Medulla oblongata (tissue), 1 donor: Measurements from ENCODE around the gene ALOX12B.
"Not testable (repeated sequence)": the region's sequence is repeated elsewhere in the genome, so short reads cannot be mapped to it uniquely, and the experiment has no call there.

Experiments used
- DNase-seq: peaks from one replicate; pipeline ENCODE4 v3.0.0-alpha.2; 2015; ENCODE audit errors: extremely low spot score

Gene ALOX12B

DNA sequence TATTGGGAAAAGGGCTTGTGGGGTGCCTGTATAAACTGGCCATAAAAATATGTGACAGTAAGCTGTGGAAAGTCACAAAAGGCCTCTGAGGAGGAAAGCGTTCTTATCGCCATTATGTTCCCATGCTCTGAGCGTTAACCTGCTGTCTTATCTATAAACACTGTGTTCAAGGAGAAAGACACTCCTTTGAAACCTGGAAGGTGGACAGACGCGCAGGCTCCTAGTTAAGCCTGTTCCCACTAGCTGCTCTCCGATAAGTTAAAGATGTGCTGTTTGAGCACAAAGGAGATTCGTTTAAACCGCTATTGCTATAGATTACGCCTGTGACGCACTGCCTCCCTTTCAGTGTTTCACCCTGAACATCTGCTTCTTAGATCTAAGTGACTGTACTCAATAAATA, 5.2 kb downstream of the ALOX12B start:
- DNase-seq = no peak

DNA sequence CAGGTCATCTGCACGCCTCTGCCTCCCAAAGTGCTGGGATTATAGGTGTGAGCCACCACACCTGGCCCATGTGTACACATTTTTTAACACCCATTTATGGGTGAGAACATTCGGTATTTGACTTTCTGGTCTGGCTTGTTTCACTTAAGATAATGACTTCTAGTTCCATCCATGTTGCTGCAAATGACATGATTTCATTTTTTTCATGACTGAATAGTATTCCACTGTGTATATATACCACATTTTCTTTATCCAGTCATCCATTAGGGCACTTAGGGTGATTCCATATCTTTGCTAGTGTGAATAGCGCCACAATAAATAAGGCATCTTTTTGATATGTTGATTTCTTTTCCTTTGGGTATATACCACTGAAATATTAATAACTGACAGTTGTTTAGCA, 5.6 kb downstream of the ALOX12B start:
- no peak for DNase-seq

DNA sequence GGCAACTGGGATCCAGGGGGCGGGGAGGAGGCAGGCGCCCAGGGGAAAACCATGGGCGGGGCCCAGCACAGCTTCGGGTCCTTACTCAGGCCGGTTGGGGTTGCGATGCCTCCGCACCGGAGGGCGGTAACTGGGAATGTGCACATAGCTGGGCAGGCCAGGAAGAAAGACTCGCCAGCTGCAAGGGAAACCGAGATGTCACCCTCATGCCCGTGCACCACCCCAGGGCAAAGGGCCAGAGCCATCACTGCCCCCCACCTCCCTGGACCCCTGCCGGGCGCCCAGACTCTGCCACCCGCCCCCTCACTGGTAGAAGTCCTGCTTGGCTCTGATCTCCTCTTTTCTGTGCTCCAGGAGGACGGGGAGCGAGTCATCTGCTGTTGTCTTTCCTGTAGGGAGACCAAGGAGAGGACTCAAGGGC, 6.7 kb downstream of the ALOX12B start:
- DNase-seq = no peak

DNA sequence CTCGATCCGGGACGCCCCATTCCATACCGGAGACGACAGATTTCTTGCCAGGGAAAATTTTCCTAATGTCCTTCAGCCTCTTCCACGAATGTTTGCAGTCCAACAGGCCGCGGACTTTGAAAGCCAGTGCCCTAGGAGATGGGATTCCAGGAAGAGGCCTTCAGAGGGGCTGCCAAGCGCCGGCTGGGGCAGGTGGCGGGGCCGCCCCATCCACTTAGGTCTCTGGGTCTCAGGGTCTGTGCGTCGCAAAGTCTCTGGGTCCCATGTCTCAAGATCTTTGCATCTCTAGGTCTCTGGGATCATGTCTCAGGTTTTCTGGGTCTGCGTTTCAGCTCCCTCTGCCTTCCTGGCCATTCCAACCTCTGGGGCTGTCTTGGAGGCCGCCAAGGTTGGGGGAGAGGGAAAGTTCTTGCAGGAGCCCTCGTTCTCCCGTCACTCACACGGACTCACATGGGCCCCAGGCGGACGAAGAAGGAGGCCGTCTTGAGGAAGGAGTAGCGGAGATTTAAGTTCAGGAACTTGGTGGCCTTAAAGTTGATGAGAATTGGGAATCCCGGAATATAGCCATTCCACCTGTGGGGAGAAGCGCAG, 7.2 kb downstream of the ALOX12B start:
- DNase-seq = no peak

DNA sequence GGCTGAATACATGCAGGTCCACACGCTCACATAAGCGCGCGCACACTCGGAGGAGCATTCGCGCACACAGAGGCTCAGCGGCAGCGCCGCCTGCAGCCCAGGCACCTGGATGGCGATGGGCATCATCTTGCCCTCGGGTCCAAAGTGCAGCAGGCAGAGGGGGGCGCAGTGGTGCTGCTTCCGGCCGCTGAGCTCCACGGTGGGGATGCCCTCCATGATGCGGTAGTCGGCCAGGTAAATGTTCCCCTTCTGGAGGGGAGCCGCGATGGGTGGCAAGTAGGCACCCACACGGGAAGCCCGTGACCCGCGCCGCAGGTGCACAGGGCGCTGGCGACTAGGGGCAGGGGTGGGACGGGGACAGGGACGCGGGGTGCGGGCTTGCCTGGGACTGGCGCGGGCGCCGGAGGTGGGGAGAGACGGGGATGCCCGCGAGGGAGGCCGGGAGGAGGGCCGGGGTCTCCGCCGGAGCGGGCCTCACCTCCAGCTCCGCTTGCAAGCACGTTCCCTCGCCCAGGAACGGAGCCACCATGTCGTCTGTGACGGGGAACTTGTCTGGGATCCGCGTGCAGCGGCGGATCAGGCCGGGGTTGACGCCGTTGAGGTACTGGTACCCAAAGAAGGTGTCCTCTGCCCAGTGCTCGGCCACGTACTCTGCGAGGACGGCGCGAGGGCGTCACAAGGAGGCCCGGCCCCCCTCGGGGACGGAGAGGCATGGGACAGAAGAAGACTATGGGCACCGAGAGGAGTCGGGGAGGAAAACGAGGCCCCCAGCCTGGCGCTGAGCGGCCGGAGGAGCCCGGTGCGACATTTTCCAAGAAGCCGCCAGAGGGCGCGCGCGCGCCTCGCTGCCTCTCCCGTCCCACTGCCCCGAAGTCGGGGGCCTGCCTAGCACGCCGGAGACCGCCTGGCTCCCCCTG, 8.0 kb downstream of the ALOX12B start:
- peak; percentile 69 for DNase-seq

DNA sequence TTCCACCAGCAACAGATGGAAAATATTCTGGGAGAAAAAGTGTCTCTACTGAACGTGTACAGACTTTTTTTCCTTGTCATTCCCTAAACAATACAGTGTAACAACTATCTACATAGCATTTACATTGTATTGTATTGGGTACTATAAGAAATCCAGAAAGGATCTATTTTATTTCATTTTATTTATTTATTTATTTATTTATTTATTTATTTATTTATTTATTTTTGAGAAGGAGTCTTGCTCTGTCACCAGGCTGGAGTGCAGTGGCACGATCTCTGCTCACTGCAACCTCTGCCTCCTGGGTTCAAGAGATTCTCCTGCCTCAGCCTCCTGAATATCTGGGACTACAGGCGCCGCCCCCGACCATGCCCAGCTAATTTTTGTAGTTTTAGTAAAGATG, 9.6 kb downstream of the ALOX12B start:
- not testable (repeated sequence) for DNase-seq

DNA sequence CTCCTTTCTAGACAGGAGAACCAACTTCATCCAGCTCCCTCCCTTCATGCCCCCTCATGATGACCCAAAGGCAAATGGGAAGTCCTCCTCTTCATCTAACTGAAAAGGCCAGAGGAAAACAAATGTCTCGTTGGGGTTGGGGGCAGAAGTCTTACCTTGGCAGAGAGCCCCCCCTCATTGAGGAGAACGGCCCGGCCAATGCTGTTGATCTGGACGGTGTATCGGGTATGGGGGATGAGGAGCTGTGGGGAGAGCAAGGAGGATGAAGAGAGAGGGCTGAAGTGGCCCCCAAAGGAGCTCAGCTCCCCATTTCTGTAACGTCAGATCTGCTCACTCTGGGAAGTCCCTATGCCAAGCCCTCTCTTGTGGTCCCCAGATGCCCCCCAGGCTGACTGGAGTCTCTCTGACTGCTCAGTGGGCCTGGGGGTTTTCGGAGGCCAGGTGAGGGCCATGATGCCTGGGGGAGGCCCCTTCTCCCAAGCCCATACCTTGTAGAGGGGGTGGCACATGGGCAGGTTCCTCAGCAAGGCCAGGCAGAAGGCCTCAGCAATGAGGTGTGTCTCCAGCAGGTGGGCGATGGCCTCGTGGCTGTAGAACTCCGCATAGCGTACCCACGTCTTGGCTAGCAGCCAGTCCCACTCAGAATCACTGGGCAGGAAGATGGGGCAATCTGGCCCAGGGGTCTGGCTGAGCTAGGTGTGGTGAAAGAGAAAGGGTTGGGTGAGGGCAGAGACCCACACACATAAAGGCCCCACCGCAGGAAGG, 10.8 kb downstream of the ALOX12B start:
- no peak for DNase-seq

DNA sequence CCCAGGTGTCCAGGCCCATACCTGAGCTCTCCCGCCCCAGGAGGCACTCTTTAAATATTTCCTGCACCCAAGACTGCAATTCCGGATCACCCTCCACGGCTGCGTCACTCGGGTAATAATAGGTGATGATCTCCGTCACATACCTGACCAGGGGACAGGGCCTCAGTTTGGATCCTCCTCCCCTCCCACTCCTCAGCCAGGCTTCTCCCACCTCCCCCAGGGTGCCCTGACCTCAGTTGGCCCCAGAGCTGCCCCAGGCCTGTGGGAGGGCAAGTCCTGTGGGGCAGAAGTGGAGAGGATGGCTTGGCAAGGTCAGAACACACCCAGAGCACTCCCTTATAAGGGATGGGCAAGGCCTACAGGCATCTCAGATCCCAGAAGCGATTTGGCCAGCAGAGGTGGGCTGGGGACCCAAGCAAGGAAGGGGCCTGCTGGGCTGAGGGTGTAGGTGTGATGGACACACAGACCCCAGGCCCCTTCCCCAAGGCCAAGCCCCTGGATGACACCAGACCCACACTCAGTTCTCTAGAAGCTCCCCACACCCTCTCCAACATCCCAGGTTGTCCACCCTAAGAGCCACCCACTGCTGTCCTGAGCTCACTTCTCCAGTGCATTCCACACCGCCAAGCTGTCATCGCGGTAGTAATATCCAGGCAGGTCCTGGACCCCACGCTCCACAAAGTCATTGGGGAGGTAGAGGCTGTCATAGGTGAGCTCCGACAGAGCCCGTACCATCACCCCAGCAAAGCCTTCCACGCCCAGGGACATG, 11.8 kb downstream of the ALOX12B start:
- DNase-seq = no peak

DNA sequence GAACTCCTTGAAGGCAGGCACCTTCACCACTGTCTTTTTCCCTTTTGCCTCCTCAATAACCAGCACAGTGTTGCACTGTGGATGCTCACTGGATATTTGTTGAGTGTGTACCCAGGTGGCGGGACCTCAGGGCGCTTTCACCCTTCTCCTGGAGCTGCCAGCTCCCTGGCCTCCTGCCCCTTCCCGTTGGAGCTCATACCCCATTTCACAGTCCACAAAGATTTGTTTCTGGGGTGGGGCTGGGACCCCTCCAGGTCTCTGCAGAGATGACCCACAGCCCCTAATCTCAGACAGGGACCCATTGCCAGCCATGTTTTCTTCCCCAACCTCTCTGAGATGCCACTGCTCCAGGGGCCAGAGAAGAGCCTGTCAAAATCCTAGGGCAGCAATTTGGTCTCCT, 12.4 kb downstream of the ALOX12B start:
- DNase-seq = no peak

DNA sequence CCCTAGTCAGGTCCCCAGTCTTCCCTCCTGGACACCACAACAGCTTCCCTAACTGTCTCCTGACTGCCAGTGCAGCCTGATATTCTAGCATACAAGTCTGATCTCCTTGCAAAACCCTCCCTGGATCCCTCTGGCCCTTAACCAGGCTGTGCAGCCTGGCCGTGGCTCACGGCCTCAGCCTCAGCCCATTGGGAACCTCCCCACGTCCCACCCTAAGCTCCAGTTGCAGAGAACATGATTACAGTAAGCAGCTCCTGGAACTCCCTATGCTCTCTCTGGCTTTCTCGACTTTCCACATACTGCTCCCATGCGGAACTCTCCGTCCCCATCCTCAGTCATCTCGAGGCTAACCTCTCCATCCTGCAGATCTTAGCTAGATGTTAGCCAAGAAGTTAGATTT, 13.0 kb downstream of the ALOX12B start:
- DNase-seq = no peak

DNA sequence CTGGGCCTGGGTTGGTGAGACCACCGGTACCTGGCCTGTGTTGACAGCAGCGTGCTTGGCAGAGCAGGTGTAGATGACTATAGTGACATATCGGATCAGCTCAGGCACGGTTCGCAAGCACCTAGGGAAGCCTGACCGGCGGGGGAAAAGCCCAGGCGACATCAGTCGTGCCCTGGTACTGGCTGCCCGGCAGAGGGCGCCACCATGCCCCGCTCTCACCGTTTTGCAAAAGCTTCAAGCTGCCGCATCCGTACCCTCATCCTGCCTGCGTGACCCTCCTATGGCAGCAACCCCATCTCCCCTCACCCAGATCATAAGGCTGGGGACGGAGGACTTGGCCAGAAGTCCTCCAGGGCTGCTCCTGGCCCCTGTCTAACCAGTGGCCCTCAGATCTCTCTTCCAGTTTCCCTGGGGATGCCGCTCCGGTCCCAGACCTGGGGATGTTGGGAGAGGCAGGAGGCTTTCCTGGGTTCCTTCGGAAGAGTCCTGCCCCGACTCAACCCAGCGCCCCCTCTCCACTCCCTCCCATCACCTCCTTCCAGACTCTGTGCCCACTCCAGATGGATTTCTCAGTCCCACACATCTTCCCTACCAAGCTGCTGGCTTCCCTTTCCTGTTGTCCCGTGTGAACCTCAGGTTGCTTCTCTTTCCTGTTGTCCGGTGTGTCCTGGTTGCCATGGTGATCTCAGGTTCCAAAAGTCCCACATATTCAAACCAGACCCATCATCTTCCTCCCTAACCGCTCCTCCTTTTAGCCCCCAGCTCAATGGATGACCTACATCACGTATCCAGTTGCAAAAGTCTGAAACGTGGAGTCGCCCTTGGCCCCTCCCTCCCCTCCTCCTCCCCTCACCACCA, 13.7 kb downstream of the ALOX12B start:
- peak; percentile 26 for DNase-seq

DNA sequence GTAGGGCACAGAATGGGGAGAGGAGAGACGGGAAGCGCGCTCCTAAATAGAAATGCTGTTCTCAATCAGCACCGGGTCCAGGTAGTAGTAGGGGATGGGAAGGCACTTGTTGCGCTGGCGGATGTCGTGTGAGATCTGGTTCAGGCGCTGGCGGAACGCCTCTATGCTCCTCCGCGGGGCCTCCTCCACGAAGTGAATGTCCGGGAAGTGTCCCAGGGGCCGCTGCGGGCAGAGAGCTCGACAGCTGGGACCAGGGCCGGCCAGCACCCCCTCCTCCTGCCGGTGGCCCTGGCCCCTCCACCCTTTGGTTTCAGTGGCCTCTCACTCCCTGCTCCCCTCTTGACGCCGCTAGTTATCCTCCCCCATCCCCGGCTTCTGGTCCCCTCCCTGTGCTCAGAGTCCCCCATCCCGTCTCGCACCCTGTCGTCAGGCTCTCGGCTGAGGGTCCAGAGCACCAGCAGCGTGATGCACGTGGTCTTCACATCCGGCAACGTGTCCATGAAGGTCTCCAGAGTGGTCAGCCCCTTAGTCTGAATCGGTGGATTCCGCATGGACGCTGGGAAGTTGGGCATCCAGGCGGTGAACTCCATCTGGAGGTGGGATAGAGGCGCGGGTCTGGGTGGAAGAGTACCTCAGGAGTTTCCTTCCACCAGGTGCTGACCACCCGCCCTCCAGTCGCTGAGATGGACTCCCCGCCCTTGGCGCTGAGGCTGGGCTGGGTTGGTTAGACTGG, 14.6 kb downstream of the ALOX12B start:
- no peak for DNase-seq

DNA sequence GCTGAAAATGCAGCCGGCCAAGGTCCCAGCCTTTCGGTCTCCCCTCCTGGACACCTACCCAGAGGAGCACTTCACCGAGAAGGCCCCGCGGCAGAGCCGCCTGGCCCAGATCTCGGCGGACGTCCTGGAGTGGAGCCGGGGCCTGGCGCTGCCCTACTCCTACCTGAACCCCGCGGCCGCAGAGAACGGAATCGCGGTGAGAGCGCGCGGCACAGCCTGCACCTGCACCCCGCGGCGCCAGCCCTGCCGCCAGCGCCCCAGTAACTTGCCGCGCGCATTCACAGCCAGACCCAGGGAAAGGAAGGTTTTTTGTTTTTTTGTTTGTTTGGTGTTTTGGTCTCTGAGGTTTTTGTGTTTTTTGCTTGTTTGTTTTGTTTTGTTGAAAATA, 15.2 kb downstream of the ALOX12B start:
- no peak for DNase-seq

DNA sequence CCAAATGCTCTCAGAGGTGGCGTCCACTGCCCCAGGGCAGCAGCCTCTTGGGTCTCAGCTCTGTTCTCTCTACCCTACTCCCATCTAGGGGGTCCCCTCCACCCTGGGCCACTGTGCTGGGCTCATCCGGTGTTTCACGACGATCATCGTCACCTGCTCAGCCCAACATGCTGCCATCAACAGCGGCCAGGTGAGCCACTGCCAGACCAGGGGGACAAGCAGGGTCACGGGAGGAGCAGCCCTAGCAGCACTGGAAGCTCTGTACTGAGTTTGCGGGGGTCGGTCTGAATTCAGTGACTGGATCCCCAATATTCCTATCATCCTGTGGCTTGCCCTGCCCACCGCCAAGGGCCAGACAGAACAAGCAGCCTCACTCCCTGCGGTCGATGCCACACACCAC, 16.0 kb downstream of the ALOX12B start:
- DNase-seq = no peak

DNA sequence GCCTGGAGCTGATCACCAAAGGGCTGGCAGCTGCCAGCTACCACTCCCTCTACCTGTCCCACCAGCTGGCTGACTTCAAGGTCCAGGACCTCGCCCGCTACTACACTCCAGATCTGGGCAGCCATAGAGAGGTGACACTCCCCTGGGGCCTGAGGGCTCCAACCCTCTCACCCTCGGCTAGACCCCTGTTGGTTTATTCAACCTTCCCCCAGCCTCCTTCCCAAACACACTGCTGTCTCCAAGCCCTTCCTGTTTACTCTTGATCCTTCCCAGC, 18.0 kb downstream of the ALOX12B start:
- no peak for DNase-seq

DNA sequence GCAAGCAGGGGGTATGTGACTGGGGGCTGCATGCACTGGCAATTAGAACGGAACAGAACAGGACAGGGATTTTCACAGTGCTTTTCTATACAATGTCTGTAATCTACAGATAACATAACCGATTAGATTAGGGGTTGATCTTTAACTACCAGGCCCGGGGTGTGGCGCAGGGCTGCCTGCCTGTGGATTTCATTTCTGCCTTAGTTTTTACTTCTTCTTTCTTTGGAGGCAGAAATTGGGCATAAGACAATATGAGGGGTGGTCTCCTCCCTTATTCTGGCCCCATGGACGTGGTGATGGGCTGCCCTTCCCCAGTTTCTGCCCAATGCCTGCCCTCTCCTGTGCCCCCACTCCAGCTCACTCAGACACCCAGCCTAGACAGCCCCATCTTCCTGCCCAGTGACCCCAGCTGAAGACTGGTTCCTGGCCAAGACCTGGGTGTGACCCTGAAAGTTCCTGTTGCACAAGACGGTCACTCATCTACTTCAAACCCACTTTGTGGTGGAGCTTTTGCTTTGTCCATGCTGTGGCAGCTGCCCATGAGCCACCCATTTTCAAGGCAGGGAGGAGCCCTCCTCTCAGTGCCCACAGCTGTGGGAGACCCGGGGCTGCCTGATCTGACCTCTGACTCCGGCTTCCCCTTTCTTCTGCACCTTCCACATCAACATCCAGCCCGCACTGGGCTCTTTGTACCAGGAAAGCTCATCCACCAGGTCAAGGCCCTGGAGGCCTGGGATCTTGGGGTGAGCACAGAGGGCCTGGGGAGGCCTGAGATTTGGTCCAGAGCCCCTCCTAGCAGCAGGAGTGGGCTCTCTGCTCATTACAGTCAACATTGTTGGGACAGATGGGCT, 18.6 kb downstream of the ALOX12B start:
- no peak for DNase-seq

DNA sequence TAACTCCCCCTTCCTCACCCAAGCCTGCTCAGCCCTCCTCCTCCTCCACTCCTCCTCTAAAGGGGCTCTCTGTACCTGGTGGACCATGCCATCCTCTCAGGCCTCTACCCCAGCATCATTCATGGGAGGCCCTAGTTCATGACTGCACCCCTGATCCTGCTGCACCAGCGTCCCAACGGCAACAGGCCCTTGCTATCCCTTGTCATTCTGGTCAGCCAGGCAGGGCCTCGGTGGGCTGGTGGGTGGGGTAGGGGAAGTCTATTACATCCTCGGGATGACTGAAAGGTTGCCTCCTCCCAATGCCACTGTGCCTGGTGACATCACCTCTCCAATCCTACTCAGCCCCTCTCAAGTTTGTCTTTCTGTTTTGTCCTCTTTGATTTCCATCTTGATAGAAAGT, 19.7 kb downstream of the ALOX12B start:
- no peak for DNase-seq

DNA sequence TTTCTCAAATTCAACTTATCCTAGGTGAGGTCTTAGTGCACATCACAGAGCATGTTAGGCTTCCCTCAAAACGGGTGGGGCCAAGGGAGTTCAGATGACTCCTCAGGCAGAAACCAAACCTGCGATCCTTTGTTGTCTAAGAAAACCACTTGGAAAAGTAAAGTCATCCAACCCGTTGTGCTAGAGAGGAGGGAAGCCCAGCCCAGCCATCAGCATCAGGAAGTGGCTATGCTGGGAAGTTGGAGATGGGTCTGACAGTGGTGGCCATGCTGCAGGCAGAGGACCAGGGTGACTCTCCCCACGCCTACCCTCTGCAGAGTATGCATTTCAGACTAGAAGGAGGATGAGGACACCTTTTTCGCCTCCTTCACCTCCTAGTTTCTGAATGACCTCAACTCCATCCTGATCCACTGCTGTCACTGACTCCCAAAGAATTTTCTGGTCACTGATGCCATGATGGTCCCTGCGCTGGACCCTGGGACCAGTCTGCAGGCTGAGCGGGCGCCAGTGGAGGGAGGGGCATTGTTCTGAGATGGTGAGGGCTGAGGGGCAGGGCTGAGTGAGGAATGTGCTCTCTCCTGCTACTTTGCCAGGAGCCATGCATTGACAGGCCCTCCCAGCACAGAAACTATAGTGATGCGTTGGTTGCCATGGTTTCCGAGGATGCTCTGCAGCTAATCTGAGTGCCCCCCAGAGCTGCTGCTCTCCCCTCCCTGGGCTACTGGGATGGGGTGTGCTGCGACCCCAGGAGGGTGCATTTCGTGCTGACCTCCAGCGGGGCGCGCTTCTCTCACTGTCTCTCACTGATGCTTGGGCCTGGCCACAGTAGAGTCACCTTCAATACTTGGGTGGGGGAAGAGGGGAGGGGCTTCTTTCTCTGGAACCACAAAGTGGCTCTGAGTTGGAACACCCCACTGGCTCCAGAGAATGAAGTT, 20.4 kb downstream of the ALOX12B start:
- DNase-seq = no peak
